ENCODE results near the gene MTUS2.
"Not testable (repeated sequence)": the region's sequence is repeated elsewhere in the genome, so short reads cannot be mapped to it uniquely, and the experiment has no call there.

The MTUS2 gene

DNA sequence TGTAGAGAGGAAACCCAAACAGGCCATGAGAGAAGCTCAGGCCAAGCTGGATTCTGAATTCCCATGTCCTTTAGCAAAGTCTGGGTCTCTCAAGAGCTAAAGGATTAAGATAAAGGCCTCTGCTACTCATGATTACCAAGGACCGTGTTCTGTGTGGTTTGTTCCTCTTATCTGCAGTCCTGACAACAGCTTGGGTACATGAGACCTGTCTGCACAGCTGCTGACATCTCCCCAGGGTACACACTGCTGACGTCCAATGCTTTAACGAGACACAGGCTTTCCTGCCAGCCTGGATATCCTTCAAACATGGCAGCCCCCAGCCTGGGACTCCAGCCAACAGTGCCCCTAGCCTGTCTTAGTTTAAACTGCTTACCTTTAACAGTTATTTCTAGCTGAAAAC is 564.3 kb downstream of the MTUS2 start:
- Histone ChIP-seq H3K4me2 (ENCODE audit: low read depth, low read length, poor library complexity, severe bottlenecking) (no peak overlapping the region), H3K9me2 (replicated peaks; ENCODE audit: insufficient read depth, low read length) (no peaks in the 10 kb centered on the region), H3K9me3 (ENCODE audit: insufficient read depth, low read length) (no peaks in the 10 kb centered on the region), H2AFZ (ENCODE audit: low read depth, low read length, severe bottlenecking) (no peak overlapping the region), H3K79me2 (ENCODE audit: insufficient read depth, low read length) (no peaks in the 10 kb centered on the region), H3K27ac (ENCODE audit: low read depth, low read length) (no peak overlapping the region), H3K4me3 (ENCODE audit: insufficient read depth, low read length, poor library complexity, severe bottlenecking) (no peak overlapping the region), H4K20me1 (ENCODE audit: low read depth, low read length) (no peaks in the 10 kb centered on the region), H3K36me3 (ENCODE audit: low read length) (no peaks in the 10 kb centered on the region), H3F3A (ENCODE audit: insufficient read depth) (no peaks in the 10 kb centered on the region), H3K9ac (ENCODE audit: low read length) (no peak overlapping the region), H3K27me3 (ENCODE audit: low read length) (no peaks in the 10 kb centered on the region)
- TF ChIP-seq, protein P1, sequence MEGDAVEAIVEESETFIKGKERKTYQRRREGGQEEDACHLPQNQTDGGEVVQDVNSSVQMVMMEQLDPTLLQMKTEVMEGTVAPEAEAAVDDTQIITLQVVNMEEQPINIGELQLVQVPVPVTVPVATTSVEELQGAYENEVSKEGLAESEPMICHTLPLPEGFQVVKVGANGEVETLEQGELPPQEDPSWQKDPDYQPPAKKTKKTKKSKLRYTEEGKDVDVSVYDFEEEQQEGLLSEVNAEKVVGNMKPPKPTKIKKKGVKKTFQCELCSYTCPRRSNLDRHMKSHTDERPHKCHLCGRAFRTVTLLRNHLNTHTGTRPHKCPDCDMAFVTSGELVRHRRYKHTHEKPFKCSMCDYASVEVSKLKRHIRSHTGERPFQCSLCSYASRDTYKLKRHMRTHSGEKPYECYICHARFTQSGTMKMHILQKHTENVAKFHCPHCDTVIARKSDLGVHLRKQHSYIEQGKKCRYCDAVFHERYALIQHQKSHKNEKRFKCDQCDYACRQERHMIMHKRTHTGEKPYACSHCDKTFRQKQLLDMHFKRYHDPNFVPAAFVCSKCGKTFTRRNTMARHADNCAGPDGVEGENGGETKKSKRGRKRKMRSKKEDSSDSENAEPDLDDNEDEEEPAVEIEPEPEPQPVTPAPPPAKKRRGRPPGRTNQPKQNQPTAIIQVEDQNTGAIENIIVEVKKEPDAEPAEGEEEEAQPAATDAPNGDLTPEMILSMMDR (IDR thresholded peaks at IDR 0.05; ENCODE audit: insufficient read depth, low read length, poor library complexity, severe bottlenecking) = no peak
- no peak for TF ChIP-seq EZH2phosphoT487 (conservative IDR thresholded peaks at IDR 0.05; ENCODE audit: low read length)

GRCh38 chr13:29384871-29385270 is 564.7 kb downstream of the MTUS2 start:
- Histone ChIP-seq H3K9ac (ENCODE audit: low read length) (no peak overlapping the region), H3K9me2 (replicated peaks; ENCODE audit: insufficient read depth, low read length) (no peaks in the 10 kb centered on the region), H3K27ac (ENCODE audit: low read depth, low read length) (no peak overlapping the region), H3F3A (ENCODE audit: insufficient read depth) (no peaks in the 10 kb centered on the region), H2AFZ (ENCODE audit: low read depth, low read length, severe bottlenecking) (no peak overlapping the region), H4K20me1 (ENCODE audit: low read depth, low read length) (no peaks in the 10 kb centered on the region), H3K9me3 (ENCODE audit: insufficient read depth, low read length) (no peaks in the 10 kb centered on the region), H3K4me2 (ENCODE audit: low read depth, low read length, poor library complexity, severe bottlenecking) (no peak overlapping the region), H3K4me3 (ENCODE audit: insufficient read depth, low read length, poor library complexity, severe bottlenecking) (no peak overlapping the region), H3K27me3 (ENCODE audit: low read length) (no peaks in the 10 kb centered on the region), H3K79me2 (ENCODE audit: insufficient read depth, low read length) (no peaks in the 10 kb centered on the region), H3K36me3 (ENCODE audit: low read length) (no peaks in the 10 kb centered on the region)
- TF ChIP-seq, protein P1 (IDR thresholded peaks at IDR 0.05; ENCODE audit: insufficient read depth, low read length, poor library complexity, severe bottlenecking) = no peak
- TF ChIP-seq EZH2phosphoT487 (conservative IDR thresholded peaks at IDR 0.05; ENCODE audit: low read length) = no peak

GRCh38 chr13:29386246-29386645 is 566.1 kb downstream of the MTUS2 start:
- Histone ChIP-seq H3K4me2 (ENCODE audit: low read depth, low read length, poor library complexity, severe bottlenecking) (no peak overlapping the region), H3K9ac (ENCODE audit: low read length) (no peak overlapping the region), H2AFZ (ENCODE audit: low read depth, low read length, severe bottlenecking) (no peak overlapping the region), H3F3A (ENCODE audit: insufficient read depth) (no peaks in the 10 kb centered on the region), H3K27me3 (ENCODE audit: low read length) (no peaks in the 10 kb centered on the region), H3K9me3 (ENCODE audit: insufficient read depth, low read length) (no peaks in the 10 kb centered on the region), H3K36me3 (ENCODE audit: low read length) (no peaks in the 10 kb centered on the region), H3K4me3 (ENCODE audit: insufficient read depth, low read length, poor library complexity, severe bottlenecking) (no peak overlapping the region), H3K79me2 (ENCODE audit: insufficient read depth, low read length) (no peaks in the 10 kb centered on the region), H3K9me2 (replicated peaks; ENCODE audit: insufficient read depth, low read length) (no peaks in the 10 kb centered on the region), H4K20me1 (ENCODE audit: low read depth, low read length) (no peaks in the 10 kb centered on the region), H3K27ac (ENCODE audit: low read depth, low read length) (no peak overlapping the region)
- TF ChIP-seq EZH2phosphoT487 (conservative IDR thresholded peaks at IDR 0.05; ENCODE audit: low read length) = no peak
- TF ChIP-seq, protein P1 (IDR thresholded peaks at IDR 0.05; ENCODE audit: insufficient read depth, low read length, poor library complexity, severe bottlenecking) = no peak

GRCh38 chr13:29390598-29390997 is 570.5 kb downstream of the MTUS2 start:
- H2AFZ ChIP-seq (ENCODE audit: low read depth, low read length, severe bottlenecking); H3K79me2 ChIP-seq (ENCODE audit: insufficient read depth, low read length); H3K27me3 ChIP-seq (ENCODE audit: low read length); H4K20me1 ChIP-seq (ENCODE audit: low read depth, low read length); H3K36me3 ChIP-seq (ENCODE audit: low read length); H3K9ac ChIP-seq (ENCODE audit: low read length); H3K9me2 ChIP-seq (replicated peaks; ENCODE audit: insufficient read depth, low read length); H3K27ac ChIP-seq (ENCODE audit: low read depth, low read length); H3K4me3 ChIP-seq (ENCODE audit: insufficient read depth, low read length, poor library complexity, severe bottlenecking); H3F3A ChIP-seq (ENCODE audit: insufficient read depth); H3K4me2 ChIP-seq (ENCODE audit: low read depth, low read length, poor library complexity, severe bottlenecking); H3K9me3 ChIP-seq (ENCODE audit: insufficient read depth, low read length): not testable (repeated sequence)

Measured in SU-DHL-6 (cell line).